DND-41 (cell line): Measurements from ENCODE around the gene VAV3.

Experiments
- EZH2 ChIP-seq: IDR thresholded peaks from 3 replicates; pipeline ENCODE4 v1.6.1; 2012; ENCODE audit warnings: borderline replicate concordance, low read depth, mild to moderate bottlenecking, moderate library complexity, low read length, inconsistent platforms; ENCODE audit not compliant: severe bottlenecking
- TF ChIP-seq, protein P1 (sequence below): IDR thresholded peaks from 2 replicates; pipeline ENCODE4 v1.5.1; 2012; ENCODE audit warnings: borderline replicate concordance, low read length, moderate library complexity, mild to moderate bottlenecking; ENCODE audit not compliant: poor library complexity, severe bottlenecking; ENCODE audit errors: extremely low read depth

DNA sequence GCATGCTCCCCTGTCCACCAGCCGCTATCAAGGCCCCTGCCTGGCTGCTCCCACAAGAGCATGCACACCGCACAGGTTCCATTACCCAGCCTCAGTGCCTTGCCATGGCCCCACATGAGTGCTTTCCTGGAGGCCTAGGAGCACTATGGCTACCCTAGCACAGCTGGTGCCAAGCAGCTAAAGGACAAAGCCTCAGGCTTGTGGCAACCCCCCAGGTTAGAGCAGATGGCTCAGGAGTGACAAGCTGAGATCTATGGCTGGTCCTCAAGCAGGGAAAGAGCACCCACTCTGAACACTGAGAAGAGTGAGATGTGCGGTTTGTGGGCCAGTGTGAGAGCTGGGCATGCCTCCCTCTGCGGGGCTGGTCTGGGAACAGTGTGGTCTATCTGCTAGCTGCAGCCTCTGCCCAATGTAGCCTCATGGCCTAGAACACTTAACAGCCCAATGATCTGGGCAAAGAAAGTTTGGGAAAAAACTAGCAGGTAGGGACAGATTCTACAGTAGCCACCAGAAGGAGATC, 129.8 kb downstream of the VAV3 start:
- TF ChIP-seq, protein P1, sequence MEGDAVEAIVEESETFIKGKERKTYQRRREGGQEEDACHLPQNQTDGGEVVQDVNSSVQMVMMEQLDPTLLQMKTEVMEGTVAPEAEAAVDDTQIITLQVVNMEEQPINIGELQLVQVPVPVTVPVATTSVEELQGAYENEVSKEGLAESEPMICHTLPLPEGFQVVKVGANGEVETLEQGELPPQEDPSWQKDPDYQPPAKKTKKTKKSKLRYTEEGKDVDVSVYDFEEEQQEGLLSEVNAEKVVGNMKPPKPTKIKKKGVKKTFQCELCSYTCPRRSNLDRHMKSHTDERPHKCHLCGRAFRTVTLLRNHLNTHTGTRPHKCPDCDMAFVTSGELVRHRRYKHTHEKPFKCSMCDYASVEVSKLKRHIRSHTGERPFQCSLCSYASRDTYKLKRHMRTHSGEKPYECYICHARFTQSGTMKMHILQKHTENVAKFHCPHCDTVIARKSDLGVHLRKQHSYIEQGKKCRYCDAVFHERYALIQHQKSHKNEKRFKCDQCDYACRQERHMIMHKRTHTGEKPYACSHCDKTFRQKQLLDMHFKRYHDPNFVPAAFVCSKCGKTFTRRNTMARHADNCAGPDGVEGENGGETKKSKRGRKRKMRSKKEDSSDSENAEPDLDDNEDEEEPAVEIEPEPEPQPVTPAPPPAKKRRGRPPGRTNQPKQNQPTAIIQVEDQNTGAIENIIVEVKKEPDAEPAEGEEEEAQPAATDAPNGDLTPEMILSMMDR = no peak
- no peak for TF ChIP-seq EZH2
